Motor neuron (in vitro differentiated cells): Measurements from ENCODE around the gene CAMK2B. TPM values are rescaled to one million over a fixed set of nuclear protein-coding genes. Genes with fewer than 3 reads are reported as not detected.

Experiments
- ATAC-seq, 8 experiments: fragments of 200-7000 bp; cut with Tn5 transposase; replicated peaks in 6 of 8; 2 replicates each; pipeline ENCODE4 v1.8.0; 2021; ENCODE audit warnings: mild to moderate bottlenecking in 8 of 8, moderate library complexity in 8 of 8
- H3K27ac ChIP-seq, 2 donors: fragments of 250-450 bp; sonication (Bioruptor Pico); 2 replicates each; pipeline ENCODE4 v1.9.0; 2021; ENCODE audit warnings: antibody characterized with exemption in 2 of 2, mild to moderate bottlenecking in 2 of 2, moderate library complexity in 1 of 2
- H3K4me1 ChIP-seq, 2 donors: fragments of 250-450 bp; sonication (Bioruptor Pico); replicated peaks in 1 of 2; 2 replicates each; pipeline ENCODE4 v1.6.1; 2021; ENCODE audit warnings: antibody characterized with exemption in 2 of 2, mild to moderate bottlenecking in 2 of 2, moderate library complexity in 1 of 2
- H3K4me3 ChIP-seq, 5 donors: fragments of 250-450 bp; sonication (Bioruptor Pico); 2 replicates each; pipeline ENCODE4 v1.9.0; 2021; ENCODE audit warnings: antibody characterized with exemption in 5 of 5, mild to moderate bottlenecking in 5 of 5, moderate library complexity in 4 of 5
- WGBS, 10 experiments: fragments of 450-650 bp; shearing (Covaris generic); methylation state at CpG; one replicate each; pipeline ENCODE4 v1.0.0; 2022; 5-methylcytosine and 5-hydroxymethylcytosine counted together
- in situ Hi-C, 9 experiments: fragments of 400-800 bp; cut with MboI; loops; one replicate each; pipeline ENCODE4 v1.15.0; 2021; ENCODE audit warnings: low sequenced_read_pairs in 9 of 9, low pct_unique_long_range_greater_than_20kb in 2 of 9; ENCODE audit not compliant: unreplicated experiment in 9 of 9
- total RNA-seq, 8 experiments: library from RNA; unstranded; fragments of 300-600 nt; gene quantifications; 2 replicates each; pipeline versions ENCODE4 v1.2.3 to v1.2.4, GENCODE V29; 2022

CAMK2B gene
- total RNA-seq, 8 experiments from 2014 or later: 2.2 to 23.4 (median 9.9) TPM

DNA sequence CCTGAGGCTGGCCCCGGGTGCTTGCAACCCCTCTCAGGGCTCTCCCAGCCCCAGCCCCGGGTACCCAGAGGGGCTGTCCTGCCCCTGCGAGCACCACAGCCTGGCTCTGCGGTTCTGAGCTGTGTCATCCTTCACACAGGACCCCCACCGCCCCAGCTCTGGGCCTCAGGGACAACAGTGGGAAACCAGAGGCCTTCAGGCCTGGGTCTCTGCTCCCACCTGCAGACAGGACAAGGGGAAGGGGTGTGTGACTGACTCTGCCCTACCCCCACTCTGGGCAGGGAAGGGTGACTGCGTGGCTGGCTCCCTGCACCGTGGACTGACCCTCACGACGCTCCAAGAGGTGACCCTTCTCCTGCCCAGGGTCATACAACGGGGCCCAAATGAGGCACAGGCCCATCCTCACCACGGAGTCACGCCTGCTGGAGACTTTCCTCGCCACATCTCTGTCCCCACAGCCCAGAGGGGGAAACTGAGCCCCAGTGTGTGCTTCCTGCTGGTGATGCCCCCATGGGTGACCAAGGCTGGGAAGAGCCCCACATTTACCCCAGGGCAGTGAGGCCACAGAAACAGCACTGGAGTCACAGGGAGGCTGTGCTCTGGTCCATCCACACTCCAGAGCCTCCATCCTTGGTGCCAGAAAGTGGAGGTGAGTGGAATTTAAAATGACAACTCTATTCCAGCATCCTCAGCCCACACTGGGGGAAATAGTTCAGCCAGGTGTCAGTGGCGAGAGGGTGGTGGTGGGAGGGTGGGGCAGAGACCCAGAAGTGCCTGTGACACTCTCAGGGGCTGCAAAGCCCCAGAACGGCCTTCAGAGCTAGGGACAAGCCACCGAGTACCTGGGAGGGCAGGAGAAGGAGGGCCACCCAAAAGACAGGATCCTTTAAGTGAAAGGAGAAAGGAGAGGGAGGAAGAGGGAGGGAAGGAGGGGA lies 13.6 kb downstream of the CAMK2B start:
- Histone ChIP-seq H3K4me1 (peaks cover 0 to 2% of the 10 kb centered on the region in 2 donors), H3K4me3 (no peak overlapping the region), H3K27ac (no peak overlapping the region)
- ATAC-seq: no peak
- in situ Hi-C loops: no loop called here
- WGBS, 10 experiments: 80 to 96% (median 87%) methylated on average over 2 to 8 of the region's 16 CpGs; no CpG with 5 or more reads in 6 of the 10 experiments

DNA sequence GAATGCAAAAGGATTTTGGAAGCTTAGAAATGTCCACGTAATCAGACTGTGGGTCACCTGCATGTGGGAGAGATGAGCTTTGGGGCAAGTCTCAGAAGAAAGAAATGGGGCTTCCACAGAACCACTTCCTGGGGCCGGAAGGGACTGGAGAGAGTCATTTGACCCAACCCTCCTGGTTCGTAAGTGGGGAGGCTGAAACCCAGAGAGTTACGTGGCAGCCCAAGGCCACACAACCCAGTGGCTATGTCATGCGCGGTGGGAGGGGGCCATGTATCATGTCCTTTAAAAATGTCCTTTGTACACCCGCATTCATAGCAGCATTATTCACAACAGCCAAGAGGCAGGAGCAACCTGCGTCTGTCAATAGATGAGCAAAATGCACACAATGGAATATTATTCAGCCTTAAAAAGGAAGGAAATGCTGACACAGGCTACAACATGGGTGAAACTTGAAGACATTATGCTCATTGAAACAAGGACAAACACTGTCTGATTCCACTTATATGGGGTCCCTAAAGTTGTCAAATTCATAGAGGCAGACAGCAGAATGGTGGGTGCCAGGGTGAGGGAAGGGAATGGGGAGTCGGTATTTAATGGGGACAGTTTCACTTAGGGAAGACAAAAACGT lies 15.1 kb downstream of the CAMK2B start:
- Histone ChIP-seq H3K27ac (no peak overlapping the region), H3K4me1 (peaks cover 0 to 2% of the 10 kb centered on the region in 2 donors), H3K4me3 (no peak overlapping the region)
- 66 to 100% (median 87%) methylated on average over 1 to 9 of the region's 10 CpGs for WGBS, 10 experiments
- in situ Hi-C loops: no loop called here
- no peak for ATAC-seq

DNA sequence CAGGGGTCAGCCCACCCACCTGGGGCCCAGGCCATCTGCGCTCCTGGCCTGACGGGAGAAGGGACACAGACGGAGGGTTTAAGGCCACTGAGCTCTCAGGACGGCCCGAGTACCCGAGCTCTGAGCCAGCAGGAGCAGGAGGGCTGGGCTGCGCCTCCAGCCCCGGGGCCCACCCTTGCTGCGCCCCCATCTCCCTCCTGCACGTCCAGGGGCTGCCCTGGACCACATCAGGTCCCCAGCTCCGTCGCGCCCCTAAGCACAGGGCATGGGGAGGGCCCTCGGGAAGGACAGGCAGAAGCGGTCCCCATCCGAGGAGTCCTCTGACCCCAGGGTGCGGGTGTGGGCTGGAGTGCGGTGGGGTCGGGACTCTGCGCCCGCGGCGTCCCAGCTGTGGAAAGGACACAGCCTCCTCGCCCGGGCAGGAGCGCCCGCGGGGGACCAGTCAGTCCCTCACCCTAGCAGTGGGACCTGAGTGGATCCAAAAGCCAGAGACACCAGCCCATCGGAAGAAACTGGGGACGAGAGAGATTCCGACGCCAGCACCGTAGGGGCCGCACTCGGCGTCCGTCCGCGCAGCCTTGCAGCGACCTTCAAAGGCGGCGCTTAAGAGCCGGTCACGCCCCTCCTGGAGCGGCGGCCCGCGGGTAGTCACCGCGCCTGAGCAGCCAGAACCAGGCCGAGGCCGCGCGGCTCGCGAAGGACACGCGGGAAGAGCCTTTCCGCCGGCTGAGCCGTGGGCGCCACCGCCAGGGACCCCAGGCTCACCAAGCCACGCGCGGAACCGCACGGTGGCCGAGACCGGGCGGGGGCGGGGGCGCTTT lies 15.9 kb downstream of the CAMK2B start:
- 13 to 70% (median 17%) methylated on average over 2 to 18 of the region's 73 CpGs; no CpG with 5 or more reads in 6 of the 10 experiments for WGBS, 10 experiments
- Histone ChIP-seq H3K4me1 (peaks cover 0 to 2% of the 10 kb centered on the region in 2 donors), H3K4me3 (peak overlapping the region in 4 of 5 donors; percentile 8 to 13 (median 10)), H3K27ac (no peak overlapping the region)
- in situ Hi-C loops: no loop called here
- peak; percentile 81 to 96 (median 90) for ATAC-seq

DNA sequence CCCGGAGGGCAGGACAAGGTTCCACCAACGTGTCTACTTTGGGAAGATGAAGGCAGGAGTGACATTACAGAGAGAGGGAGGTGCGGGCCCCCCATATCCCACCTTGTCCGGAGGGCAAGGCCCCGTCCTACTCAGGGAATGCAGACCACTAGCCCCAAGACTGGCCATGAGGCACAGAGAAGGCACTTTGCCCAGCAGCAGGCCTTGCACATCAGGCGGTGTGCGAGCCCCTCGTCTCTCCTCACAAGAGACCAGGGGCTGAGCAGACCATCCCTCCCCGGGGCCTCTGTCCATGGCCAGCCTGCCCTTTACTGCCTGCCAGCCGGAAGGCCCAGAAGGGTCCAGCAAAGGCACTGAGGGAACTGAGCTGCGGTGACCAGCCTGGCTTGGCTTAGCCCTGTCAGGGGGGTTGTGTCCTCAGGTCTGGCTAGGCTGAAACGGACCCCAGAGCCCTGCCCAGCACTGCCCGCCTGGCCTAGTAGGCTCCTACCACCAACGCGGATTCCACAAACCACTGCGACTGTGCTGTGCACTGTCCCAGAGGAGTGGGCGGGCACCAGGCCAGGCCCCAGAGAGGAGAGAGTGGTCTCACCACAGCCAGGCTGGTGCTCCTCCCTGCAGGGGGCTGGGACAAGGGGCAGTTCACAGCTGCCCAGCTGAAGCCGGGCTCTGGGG lies 16.7 kb downstream of the CAMK2B start:
- peaks cover 0 to 2% of the 10 kb centered on the region in 2 donors for H3K4me1 ChIP-seq
- no peak overlapping the region for H3K4me3 ChIP-seq
- peak in 5 of 8 experiments; percentile 12 to 70 (median 57) for ATAC-seq
- H3K27ac ChIP-seq: no peak overlapping the region
- in situ Hi-C loops: no loop called here
- 64 to 100% (median 94%) methylated on average over 1 to 5 of the region's 18 CpGs; no CpG with 5 or more reads in 7 of the 10 experiments for WGBS, 10 experiments

DNA sequence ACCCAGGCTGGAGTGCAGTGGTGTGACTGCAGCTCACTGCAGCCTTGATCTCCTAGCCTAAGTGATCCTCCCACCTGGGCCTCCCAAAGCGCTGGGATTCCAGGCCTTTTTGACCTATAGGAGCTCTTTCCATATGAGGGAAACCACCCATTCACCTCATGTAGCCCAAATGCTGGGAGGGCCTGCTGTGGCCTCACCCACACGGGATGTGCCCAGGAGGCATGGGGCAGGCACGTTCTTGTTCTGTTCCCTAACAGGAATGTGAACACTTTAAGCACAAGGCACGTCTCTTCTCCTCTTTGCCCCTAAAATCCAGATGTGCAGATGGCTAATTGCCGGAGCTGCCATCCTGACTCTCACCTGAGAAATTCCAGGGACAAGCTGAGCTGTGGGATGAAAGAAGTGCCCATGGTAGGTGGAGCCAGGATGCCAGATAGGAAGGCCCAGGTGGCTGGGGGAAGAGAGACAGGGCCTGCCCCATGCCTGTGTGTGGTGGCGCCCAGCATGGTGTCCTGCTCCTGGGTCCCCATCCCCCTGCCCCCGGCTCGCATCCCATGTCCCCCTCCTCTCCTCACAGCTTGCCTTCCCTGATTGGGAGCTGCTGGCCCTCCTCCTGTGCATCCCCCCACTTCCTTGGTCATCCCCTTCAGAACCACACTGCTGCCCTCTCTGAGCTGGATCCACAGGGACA lies 17.3 kb downstream of the CAMK2B start:
- Histone ChIP-seq H3K4me3 (no peak overlapping the region), H3K27ac (no peak overlapping the region), H3K4me1 (peaks cover 0 to 2% of the 10 kb centered on the region in 2 donors)
- WGBS, 10 experiments: 60 to 100% (median 80%) methylated on average over 1 to 3 of the region's 8 CpGs; no CpG with 5 or more reads in 7 of the 10 experiments
- ATAC-seq: no peak
- in situ Hi-C loops: no loop called here

DNA sequence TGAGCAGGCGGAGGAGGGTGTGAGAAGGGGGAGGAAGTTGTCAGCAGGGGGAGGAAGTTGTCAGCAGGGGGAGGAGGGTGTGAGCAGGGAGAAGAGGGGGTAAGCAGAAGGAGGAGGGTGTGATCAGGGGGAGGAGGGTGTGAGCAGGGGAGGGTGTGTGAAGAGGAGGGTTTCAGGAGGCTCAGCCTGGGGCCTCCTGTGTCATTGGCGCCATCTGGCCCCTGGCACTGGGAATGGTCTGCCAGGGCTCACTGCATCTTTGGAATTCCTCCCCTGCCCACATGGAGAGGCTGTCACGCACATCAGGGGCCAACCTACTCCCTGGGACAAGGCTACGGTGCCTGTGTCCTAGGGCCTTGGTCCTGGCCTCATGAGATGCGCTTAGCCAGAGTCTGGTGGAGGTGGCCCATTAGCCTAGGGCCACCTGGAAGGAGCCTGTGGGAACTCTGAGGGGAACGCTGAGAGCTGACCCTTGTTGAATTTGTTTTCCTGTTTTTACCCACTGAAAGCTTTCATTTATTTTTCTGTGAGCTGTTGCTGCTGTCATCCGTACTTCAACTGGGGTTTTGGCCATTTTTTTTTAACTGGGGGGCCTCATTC lies 18.0 kb downstream of the CAMK2B start:
- H3K4me1 ChIP-seq: peaks cover 0 to 2% of the 10 kb centered on the region in 2 donors
- ATAC-seq: peak in 3 of 8 experiments; percentile 10 to 46 (median 45)
- in situ Hi-C loops: no loop called here
- 40 to 100% (median 67%) methylated on average over 1 to 2 of the region's 7 CpGs; no CpG with 5 or more reads in 3 of the 10 experiments for WGBS, 10 experiments
- no peak overlapping the region for H3K27ac ChIP-seq
- no peak overlapping the region for H3K4me3 ChIP-seq

DNA sequence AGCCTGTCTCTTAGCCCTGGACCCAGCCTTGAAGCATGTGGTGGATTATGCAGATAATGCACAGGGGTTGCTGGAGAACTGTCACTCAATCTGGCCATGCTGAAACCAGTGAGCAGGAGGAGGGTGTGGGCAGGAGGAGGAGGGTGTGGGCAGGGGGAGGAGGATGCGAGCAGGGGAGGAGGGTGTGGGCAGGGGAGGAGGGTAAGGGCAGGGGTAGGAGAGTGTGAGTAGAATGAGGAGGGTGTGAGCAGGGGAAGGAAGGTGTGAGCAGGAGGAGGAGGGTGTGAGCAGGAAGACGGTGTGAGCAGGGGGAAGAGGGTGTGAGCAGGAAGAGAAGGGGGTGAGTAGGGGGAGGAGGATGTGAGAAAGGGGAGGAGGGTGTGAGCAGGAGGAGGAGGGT lies 18.8 kb downstream of the CAMK2B start:
- in situ Hi-C loops: no loop called here
- WGBS, 10 experiments: no CpG with 5 or more reads among the region's 2 CpGs

DNA sequence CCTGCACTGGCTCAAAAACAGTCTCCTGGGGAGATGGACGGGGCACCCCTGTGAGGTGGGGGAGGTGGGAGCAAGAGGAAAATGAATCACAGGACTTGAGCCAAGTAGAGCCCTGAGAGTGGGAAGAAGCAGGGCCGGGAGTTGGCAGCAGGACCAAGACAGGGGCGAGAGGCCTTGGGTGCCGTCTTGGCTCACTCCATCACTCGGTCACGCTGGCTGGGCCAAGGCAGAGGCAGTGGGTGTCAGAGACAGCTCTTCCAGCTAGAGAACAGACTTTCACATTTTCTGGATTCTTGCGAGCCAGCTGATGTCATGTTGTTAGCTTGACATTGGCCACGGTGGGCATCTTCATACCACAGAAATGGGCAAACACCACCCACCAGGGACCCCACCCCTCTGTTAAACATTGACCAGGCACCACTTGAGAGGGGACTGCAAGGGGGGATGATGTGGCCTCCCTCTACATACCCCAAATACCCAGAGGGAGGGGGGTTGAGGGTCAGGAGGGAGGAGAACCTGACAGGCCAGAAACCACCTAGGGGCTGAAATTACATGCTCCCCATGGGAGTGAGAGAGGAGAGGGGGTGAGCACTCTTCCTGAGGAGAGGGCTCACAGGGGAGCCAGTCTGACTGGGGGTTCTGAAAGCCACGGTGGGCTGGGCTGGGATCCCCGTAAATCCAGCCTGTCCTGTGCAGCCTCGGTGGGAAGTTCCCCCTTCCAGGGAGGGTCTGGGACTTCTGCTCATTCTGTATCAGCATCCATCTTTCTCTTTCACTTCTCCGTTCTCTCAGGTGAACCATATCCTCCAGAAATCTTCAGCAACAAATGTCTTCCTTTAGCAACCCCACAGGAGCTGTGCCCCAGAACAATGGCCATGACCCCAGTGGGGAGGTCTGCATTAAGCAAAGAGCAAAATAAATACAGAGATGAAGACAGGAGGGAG lies 19.6 kb downstream of the CAMK2B start:
- H3K27ac ChIP-seq: no peak overlapping the region
- peaks cover 0 to 2% of the 10 kb centered on the region in 2 donors for H3K4me1 ChIP-seq
- H3K4me3 ChIP-seq: no peak overlapping the region
- no peak for ATAC-seq
- 54 to 100% (median 82%) methylated on average over 1 to 4 of the region's 12 CpGs; no CpG with 5 or more reads in 3 of the 10 experiments for WGBS, 10 experiments
- in situ Hi-C loops: no loop called here

More for the DNA sequence above, 18.8 kb downstream of the CAMK2B start:
- peaks cover 0 to 2% of the 10 kb centered on the region in 2 donors for H3K4me1 ChIP-seq
- no peak overlapping the region for H3K27ac ChIP-seq
- ATAC-seq: peak in 3 of 8 experiments; percentile 7 to 64 (median 61)
- H3K4me3 ChIP-seq: no peak overlapping the region

DNA sequence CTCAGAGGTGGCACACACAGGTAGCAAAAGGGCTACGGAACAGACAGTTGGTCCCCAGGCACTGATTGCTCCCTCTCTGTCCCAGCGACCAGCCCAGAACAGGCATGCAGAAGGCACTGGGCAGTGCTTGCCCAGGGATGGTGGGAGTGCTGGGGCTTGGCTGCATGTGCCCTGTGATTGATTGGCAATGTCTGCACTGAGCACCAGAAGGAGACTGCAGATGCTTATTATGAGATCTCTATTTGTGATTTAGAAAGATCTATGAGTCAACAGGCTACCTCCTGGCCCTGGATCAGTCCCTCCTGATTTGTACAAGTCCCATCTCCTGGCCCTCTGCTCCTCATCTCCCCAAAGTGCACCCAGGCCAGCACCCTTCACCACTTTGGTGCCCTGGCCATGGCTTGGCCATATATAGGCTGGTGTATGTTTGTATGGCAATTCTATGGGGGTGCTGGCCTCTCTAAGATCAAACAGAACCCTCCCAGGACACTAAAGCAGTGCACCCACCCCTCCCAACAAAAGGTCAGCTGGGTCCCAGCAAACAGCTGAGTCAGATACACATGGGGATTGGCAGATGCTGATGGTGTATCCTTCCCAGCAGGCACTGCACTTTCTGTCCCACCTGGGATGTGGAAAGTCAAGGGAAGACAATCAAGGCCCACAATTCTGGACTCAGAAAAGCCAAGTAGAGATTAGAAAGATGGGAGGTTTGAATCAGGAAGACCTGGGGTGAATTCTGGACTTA lies 30.9 kb downstream of the CAMK2B start:
- Histone ChIP-seq H3K4me3 (no peak overlapping the region), H3K4me1 (no peaks in the 10 kb centered on the region), H3K27ac (no peak overlapping the region)
- in situ Hi-C loops: no loop called here
- ATAC-seq: no peak
- 0 to 80% (median 25%) methylated on average over 1 to 2 of the region's 2 CpGs; no CpG with 5 or more reads in 6 of the 10 experiments for WGBS, 10 experiments

DNA sequence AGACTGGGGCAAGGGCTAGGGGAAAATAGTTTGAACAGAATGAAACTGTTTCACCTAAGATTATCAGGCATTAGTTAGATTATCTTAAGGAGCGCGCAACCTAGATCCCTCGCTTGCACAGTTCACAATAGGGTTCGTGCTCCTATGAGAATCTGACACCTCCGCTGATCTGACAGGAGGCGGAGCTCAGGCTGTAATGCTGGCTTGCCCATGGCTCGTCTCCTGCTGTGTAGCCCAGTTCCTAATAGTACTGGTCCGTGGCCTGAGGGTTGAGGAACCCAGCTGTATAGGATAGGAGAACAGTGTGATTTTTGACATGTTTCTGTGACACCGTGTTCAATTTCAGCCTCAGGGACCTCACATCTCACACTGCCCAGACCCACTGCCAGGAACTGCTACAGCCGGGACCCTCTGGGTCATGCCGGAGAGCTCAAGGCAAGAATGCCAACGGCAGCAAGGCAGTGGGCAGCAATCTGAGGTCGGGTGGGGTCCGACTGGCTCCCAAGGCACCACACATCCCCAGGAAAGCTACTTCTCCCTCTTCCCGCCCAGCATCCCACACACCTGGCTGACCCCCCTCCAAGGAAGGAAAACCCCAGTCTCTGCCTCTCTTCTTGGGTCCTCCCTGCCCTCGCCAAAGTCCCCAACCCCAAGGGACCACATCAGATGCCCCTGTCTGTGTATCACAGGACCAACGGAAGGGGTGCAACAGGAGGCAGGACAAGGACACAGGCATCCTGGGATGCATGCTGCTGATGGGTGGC lies 31.7 kb downstream of the CAMK2B start:
- WGBS, 10 experiments: 17 to 73% (median 52%) methylated on average over 1 to 13 of the region's 17 CpGs; no CpG with 5 or more reads in 2 of the 10 experiments
- ATAC-seq: peak in 2 of 8 experiments; percentile 31 to 53
- in situ Hi-C loops: no loop called here
- Histone ChIP-seq H3K4me3 (no peak overlapping the region), H3K27ac (no peak overlapping the region), H3K4me1 (no peaks in the 10 kb centered on the region)
